DND-41 (cell line): ENCODE data around the gene SARS2.

Experiments used
- EZH2 ChIP-seq: IDR thresholded peaks from 3 replicates; pipeline ENCODE4 v1.6.1; 2012; ENCODE audit warnings: borderline replicate concordance, low read depth, mild to moderate bottlenecking, moderate library complexity, low read length, inconsistent platforms; ENCODE audit not compliant: severe bottlenecking
- TF ChIP-seq, protein P1 (sequence below): IDR thresholded peaks from 2 replicates; pipeline ENCODE4 v1.5.1; 2012; ENCODE audit warnings: borderline replicate concordance, low read length, moderate library complexity, mild to moderate bottlenecking; ENCODE audit not compliant: poor library complexity, severe bottlenecking; ENCODE audit errors: extremely low read depth

DNA sequence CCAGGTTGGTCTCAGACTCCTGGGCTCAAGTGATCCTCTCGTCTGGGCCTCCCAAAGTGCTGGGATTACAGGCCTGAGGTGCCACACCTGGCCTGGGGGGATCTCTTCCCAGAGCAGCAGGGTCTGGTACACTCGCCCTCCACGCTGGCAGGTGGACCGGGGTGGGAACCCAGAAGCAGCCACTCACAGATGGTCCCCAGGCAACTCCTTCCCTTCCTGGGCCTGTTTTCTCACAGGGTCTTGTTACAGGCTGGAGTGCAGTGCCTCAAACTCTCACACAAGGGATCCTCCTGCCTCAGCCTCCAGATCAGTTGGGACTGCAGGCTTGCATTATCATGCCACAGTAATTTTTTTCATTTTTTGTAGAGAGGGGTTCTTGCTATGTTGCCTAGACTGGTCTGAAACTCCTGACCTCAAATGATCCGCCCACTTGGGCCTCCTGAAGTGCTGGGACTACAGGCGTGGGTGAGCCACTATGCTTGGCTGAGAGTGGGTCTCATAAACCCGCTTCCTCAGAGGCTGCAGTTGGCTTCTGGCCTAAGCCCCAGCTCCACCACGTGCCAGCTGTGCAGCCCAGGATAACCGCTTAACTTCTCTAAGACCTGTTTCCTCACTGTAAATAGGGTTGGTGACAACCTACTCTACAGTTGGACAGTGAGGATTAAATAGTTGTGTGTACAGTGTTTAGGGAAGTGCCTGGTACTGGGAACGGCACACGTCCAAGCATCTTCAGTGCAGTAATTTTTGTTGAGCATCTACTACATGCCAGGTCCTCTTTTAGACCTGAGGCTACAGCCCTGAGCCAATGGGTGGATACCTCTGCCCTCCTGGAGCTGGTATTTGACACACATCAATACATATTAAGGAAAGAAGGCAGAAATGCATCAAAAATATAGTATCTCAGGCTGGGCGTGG is 17.7 kb downstream of the SARS2 start:
- TF ChIP-seq, protein P1, sequence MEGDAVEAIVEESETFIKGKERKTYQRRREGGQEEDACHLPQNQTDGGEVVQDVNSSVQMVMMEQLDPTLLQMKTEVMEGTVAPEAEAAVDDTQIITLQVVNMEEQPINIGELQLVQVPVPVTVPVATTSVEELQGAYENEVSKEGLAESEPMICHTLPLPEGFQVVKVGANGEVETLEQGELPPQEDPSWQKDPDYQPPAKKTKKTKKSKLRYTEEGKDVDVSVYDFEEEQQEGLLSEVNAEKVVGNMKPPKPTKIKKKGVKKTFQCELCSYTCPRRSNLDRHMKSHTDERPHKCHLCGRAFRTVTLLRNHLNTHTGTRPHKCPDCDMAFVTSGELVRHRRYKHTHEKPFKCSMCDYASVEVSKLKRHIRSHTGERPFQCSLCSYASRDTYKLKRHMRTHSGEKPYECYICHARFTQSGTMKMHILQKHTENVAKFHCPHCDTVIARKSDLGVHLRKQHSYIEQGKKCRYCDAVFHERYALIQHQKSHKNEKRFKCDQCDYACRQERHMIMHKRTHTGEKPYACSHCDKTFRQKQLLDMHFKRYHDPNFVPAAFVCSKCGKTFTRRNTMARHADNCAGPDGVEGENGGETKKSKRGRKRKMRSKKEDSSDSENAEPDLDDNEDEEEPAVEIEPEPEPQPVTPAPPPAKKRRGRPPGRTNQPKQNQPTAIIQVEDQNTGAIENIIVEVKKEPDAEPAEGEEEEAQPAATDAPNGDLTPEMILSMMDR, result no peak
- no peak for TF ChIP-seq EZH2
